A549 (cell line): ENCODE results near the gene CXCR2.

Source experiments
- CTCF ChIP-seq: fragments of >200 bp; sonication (Bioruptor Twin); formaldehyde crosslinking; IDR thresholded peaks from 3 replicates; pipeline ENCODE4 v1.5.1; 2016
- KDM1A ChIP-seq: fragments of 200-600 bp; sonication (generic); IDR thresholded peaks from 2 replicates; pipeline ENCODE4 v1.6.1; 2016; ENCODE audit warnings: low read depth, mild to moderate bottlenecking
- MAX ChIP-seq: IDR thresholded peaks from 2 replicates; pipeline ENCODE4 v1.6.1; 2012
- POLR2A ChIP-seq: IDR thresholded peaks from 2 replicates; pipeline ENCODE4 v1.6.1; 2012; ENCODE audit warnings: mild to moderate bottlenecking, low read length
- RAD21 ChIP-seq, 2 experiments: fragments of >200 bp in 1 of 2; sonication (Bioruptor Twin) in 1 of 2; formaldehyde crosslinking in 1 of 2; IDR thresholded peaks in 1 of 2; conservative IDR thresholded peaks in 1 of 2; 2 replicates in 1 of 2; 3 replicates in 1 of 2; pipeline ENCODE4 v1.6.1; 2012 to 2018; ENCODE audit warnings: inconsistent platforms in 1 of 2
- TP53 ChIP-seq: fragments of 250-450 bp; sonication (Bioruptor Pico); IDR thresholded peaks from 2 replicates; pipeline ENCODE4 v1.5.0; 2021; ENCODE audit warnings: mild to moderate bottlenecking, moderate library complexity

- TF ChIP-seq CTCF: no peak
- TF ChIP-seq KDM1A: no peak
- no peak for TF ChIP-seq TP53
- no peak for TF ChIP-seq RAD21 (conservative IDR thresholded peaks at IDR 0.05 in 1 of 2, IDR thresholded peaks at IDR 0.05 in 1 of 2)
- no peak for TF ChIP-seq MAX
- no peak for TF ChIP-seq POLR2A
Observed at GRCh38 chr2:218155953-218156479, 30.2 kb downstream of the CXCR2 start.
